ENCODE measurements around the gene DDA1. TPM values are rescaled to one million over a fixed set of nuclear protein-coding genes. Genes with fewer than 3 reads are reported as not detected.

DDA1 gene
- total and polyA plus RNA-seq, 9 of the 15 experiments (the other 6 are each of a cell fraction or from before 2014, with no cell fraction given) = 1.4 to 83.8 (median 33.8) TPM

DNA sequence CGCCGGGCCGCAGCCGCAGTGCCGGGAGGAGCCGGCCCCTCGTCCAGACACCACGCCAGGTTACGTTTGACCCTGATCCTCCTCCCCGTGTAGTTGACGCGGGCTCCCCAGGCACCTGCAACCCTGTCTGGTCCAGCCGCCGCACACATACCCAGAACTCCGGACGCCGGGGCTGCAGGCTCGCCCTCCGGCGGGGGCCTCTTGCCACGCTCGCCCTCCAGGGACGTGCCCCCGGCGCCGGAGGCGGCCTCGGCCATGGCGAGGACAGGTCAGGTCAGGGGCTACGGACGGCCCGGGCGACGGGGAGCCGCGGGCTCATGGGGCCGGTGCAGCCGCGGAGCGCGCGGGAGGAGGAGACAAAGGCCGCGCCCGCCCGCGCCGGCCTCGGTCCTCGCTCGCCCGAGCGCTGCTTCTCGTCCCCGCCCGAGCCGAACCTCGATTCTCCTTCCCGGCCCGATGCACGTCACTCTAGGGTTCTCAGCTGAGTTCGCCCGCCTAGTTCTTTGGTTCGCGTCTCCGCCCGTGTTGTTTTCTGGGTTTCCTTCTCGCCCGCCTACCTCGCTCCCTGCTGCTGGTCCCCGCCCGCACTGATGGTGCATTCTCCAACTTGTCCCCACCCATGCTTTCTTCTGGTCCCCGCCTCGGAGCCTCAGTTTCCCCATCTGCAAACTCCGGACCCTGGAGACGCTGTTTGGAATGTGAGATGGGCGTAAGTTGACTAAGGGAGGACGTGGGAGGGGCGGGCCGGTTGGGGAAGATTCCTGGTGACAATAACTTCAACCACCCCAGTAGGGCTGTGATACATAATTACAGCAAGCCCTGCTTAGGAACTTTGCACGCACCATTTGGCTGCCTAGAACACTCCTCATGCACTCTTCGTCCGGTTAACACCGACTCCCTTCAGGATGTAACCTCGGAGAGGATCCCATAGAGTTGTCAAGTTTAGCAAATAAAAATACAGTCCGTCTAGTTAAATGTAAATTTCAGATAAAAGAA is 25.3 kb downstream of the DDA1 start, which contains the start of gene ANO8 (continued):
- TF ChIP-seq EP400 (IDR thresholded peaks at IDR 0.05) (peak; percentile 70; the same call in 1 of the 2 replicates), SRSF3 (IDR thresholded peaks at IDR 0.05; ENCODE audit: insufficient read depth, low read length) (no peak), TRIM24 (IDR thresholded peaks at IDR 0.05) (no peak), ZBTB49 (CRISPR knock-in tag; IDR thresholded peaks at IDR 0.05; ENCODE audit: borderline replicate concordance) (no peak), ZNF830 (CRISPR knock-in tag; IDR thresholded peaks at IDR 0.05) (no peak), ZNF717 (CRISPR knock-in tag; IDR thresholded peaks at IDR 0.05) (no peak), SAFB (IDR thresholded peaks at IDR 0.05; ENCODE audit: borderline replicate concordance, low read depth, low read length) (no peak), NR1H2 (CRISPR knock-in tag; IDR thresholded peaks at IDR 0.05) (peak; percentile 56; the same call in 1 of the 2 replicates), KAT2B (IDR thresholded peaks at IDR 0.05; ENCODE audit: low read depth, low read length) (no peak), ZSCAN32 (CRISPR knock-in tag; IDR thresholded peaks at IDR 0.05) (no peak)
- TF ChIP-seq, protein P1, sequence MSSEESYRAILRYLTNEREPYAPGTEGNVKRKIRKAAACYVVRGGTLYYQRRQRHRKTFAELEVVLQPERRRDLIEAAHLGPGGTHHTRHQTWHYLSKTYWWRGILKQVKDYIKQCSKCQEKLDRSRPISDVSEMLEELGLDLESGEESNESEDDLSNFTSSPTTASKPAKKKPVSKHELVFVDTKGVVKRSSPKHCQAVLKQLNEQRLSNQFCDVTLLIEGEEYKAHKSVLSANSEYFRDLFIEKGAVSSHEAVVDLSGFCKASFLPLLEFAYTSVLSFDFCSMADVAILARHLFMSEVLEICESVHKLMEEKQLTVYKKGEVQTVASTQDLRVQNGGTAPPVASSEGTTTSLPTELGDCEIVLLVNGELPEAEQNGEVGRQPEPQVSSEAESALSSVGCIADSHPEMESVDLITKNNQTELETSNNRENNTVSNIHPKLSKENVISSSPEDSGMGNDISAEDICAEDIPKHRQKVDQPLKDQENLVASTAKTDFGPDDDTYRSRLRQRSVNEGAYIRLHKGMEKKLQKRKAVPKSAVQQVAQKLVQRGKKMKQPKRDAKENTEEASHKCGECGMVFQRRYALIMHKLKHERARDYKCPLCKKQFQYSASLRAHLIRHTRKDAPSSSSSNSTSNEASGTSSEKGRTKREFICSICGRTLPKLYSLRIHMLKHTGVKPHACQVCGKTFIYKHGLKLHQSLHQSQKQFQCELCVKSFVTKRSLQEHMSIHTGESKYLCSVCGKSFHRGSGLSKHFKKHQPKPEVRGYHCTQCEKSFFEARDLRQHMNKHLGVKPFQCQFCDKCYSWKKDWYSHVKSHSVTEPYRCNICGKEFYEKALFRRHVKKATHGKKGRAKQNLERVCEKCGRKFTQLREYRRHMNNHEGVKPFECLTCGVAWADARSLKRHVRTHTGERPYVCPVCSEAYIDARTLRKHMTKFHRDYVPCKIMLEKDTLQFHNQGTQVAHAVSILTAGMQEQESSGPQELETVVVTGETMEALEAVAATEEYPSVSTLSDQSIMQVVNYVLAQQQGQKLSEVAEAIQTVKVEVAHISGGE (CRISPR knock-in tag; IDR thresholded peaks at IDR 0.05) = peak in 1 of 3 experiments; percentile 96; a peak in 4 of 6 replicates

All from K562 (cell line).